DMS 273 treated with DMSO at 0.1 percent for 48 hours (cell line): ENCODE results near the gene PCSK7.

Source experiments
- DNase-seq: peaks from one replicate; lab custom pipeline; 2025; lab: John Stamatoyannopoulos, UW

The PCSK7 gene

GRCh38 chr11:117159892-117160291, 72.0 kb downstream of the PCSK7 start:
- DNase-seq = no peak

- no peak for DNase-seq
These were observed 74.4 kb downstream of the PCSK7 start for GRCh38 chr11:117157507-117157906.

DNA sequence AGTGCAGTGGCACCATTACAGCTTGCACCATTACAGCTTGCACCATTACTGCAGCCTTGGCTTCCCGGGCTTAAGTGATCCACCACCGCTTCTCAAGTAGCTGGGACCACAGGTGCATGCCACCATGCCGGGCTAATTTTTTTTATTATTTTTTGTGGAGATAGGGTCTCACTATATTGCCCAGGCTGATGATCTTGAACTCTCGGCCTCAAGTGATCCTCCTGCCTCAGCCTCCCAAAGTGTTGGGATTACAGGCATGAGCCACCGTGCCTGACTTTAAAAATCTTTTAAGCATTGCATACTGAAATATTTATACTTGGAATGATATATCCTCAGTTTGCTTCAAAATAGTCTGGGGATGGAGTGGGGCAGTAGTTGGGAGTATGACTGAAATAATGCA, 77.4 kb downstream of the PCSK7 start:
- DNase-seq = no peak
